ENCODE results near the gene PLPP4.

The PLPP4 gene

GRCh38 chr10:120527691-120528090 lies 70.7 kb downstream of the PLPP4 start:
- no peak for DNase-seq

- no peak for DNase-seq
Observed at GRCh38 chr10:120530699-120531098, 73.7 kb downstream of the PLPP4 start.

- DNase-seq = no peak
Observed at GRCh38 chr10:120538091-120538490, 81.1 kb downstream of the PLPP4 start.

- DNase-seq = no peak
Observed at GRCh38 chr10:120539076-120539475, 82.0 kb downstream of the PLPP4 start.

GRCh38 chr10:120540486-120540885 lies 83.5 kb downstream of the PLPP4 start:
- no peak for DNase-seq

- DNase-seq = no peak
Observed at GRCh38 chr10:120541984-120542383, 85.0 kb downstream of the PLPP4 start.

GRCh38 chr10:120542591-120542990 lies 85.6 kb downstream of the PLPP4 start:
- no peak for DNase-seq

- no peak for DNase-seq
Observed at GRCh38 chr10:120543291-120543690, 86.3 kb downstream of the PLPP4 start.

GRCh38 chr10:120548210-120548609 lies 91.2 kb downstream of the PLPP4 start:
- DNase-seq = no peak

GRCh38 chr10:120552262-120552661 lies 95.2 kb downstream of the PLPP4 start:
- DNase-seq = no peak

- no peak for DNase-seq
Observed at GRCh38 chr10:120553911-120554310, 96.9 kb downstream of the PLPP4 start.

GRCh38 chr10:120555436-120555835 lies 98.4 kb downstream of the PLPP4 start:
- no peak for DNase-seq

- DNase-seq = no peak
Observed at GRCh38 chr10:120555842-120556532, 99.0 kb downstream of the PLPP4 start.

GRCh38 chr10:120557311-120557710 lies 100.3 kb downstream of the PLPP4 start:
- no peak for DNase-seq

GRCh38 chr10:120559800-120560199 lies 102.8 kb downstream of the PLPP4 start:
- DNase-seq = no peak

- no peak for DNase-seq
Observed at GRCh38 chr10:120562956-120563355, 105.9 kb downstream of the PLPP4 start.

GRCh38 chr10:120570418-120570817 lies 113.4 kb downstream of the PLPP4 start:
- no peak for DNase-seq

GRCh38 chr10:120571266-120571665 lies 114.2 kb downstream of the PLPP4 start:
- DNase-seq = no peak

GRCh38 chr10:120572307-120572706 lies 115.3 kb downstream of the PLPP4 start:
- DNase-seq = no peak

- no peak for DNase-seq
Observed at GRCh38 chr10:120573355-120573754, 116.3 kb downstream of the PLPP4 start.

- DNase-seq = no peak
Observed at GRCh38 chr10:120574981-120575380, 118.0 kb downstream of the PLPP4 start.

GRCh38 chr10:120575411-120575810 lies 118.4 kb downstream of the PLPP4 start:
- no peak for DNase-seq

- DNase-seq = no peak
Observed at GRCh38 chr10:120578134-120578533, 121.1 kb downstream of the PLPP4 start.

GRCh38 chr10:120578890-120579289 lies 121.9 kb downstream of the PLPP4 start:
- no peak for DNase-seq
